GM10847 (cell line): ENCODE results near the gene PGAM5.

Source experiments
- POLR2A ChIP-seq: IDR thresholded peaks from 2 replicates; pipeline ENCODE4 v1.6.1; 2011; ENCODE audit not compliant: insufficient read length; ENCODE audit errors: extremely low read depth

PGAM5 gene

DNA sequence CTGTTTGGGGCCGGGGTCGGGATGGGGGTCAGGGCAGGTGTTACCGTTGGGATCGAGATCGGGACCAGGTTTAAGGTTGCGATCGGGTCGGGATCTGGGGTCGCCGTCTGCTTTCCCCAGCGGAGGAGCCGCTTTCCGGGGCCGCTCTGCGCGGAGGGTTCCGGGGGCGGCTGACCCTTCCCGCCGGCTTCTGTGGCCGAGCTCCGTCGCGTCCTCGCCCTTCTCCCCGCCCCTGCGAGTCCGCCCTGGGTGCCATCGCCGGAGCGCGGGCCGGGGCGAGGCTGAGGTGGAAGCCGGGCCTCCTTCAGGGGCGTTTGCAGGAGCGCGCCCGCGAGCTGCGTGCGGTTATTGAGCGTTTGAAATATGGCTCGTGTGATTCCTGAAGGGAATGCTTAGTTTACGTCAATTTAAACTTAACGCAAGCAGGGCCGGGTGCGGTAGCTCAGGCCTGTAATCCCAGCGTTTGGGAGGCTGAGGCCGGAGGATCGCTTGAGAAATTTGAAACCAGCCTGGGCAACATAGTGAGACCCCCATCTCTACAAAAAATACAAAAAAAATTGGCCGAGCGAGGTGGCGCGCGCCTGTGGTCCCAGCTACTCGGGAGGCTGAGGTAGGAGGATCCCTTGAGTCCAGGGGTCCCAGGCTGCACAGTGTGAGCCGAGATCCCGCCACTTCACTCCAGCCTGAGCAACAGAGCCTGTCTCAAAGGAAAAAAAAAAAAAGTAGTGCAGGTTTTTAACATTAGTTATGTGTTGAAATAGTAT is 620 bp downstream of the PGAM5 start:
- TF ChIP-seq POLR2A, result no peak

DNA sequence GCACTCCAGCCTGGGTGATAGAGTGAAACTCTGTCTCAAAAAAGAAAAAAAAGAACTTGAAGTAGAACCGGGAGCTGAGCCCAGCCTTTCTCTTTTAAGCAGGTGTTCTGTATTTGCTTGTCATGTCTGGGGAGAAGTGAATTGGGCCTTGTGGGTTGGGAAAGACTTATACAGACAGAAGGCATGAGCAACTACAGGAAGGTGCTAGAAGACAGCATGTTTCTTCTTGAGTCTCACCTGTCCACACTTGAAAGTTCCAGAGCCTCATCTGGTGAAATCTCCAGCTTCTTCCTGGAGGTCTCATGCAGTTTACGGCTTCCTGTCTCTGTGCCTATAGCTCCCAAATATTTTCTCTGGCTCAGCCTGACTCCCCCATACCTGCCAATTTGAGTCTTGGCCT is 2.5 kb downstream of the PGAM5 start:
- no peak for TF ChIP-seq POLR2A

DNA sequence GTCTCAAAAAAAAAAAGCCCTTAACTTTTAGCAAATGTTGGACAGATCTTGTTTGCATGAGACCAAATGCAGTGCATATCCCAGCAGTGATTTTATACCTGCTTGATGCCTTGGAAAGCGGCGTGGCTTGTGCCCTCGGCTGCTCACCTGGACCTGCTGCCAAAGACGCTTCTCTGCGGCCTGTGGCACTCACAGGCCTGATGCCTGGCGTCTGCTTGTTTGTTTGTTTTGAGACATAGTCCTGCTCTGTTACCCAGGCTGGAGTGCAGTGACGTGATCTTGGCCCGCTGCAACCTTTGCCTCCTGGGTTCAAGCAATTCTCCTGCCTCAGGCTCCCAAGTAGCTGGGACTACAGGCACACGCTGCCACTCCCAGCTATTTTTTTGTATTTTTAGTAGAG is 5.2 kb downstream of the PGAM5 start:
- no peak for TF ChIP-seq POLR2A

DNA sequence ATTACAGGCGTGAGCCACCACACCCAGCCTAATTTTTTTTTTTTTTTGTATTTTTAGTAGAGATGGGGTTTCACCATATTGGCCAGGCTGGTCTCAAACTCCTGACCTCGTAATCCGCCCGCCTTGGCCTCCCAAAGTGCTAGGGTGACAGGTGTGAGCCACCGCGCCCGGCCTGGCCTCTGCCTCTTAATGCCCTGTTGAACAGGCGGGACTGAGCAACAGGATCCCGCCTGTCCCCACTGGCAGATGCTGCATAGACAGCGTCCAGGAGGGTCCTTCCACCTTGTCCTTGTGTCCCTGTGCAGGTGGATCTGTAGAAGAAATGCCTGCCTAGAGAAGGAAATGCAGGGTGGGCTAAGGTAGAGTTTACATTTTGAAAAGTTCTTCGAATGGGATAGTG is 5.7 kb downstream of the PGAM5 start:
- TF ChIP-seq POLR2A, result no peak

DNA sequence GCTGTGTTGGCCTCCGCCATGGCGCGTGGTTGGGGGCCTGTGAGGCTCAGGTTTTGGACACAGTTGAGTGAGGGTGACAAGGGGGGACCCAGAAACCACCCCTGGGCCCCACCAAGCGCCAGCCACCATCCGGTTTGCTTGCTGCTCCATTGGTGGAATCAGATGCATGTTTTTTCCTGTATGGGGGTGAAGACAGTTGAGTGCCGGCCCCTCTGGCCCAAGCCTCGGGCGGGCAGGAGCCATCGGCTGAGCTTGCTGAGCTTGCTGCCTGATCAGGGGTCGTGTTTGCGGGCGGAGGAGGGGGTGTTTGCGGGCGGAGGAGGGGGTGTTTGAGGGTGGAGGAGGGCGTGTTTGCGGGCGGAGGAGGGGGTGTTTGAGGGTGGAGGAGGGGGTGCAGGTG is 6.4 kb downstream of the PGAM5 start:
- no peak for TF ChIP-seq POLR2A

DNA sequence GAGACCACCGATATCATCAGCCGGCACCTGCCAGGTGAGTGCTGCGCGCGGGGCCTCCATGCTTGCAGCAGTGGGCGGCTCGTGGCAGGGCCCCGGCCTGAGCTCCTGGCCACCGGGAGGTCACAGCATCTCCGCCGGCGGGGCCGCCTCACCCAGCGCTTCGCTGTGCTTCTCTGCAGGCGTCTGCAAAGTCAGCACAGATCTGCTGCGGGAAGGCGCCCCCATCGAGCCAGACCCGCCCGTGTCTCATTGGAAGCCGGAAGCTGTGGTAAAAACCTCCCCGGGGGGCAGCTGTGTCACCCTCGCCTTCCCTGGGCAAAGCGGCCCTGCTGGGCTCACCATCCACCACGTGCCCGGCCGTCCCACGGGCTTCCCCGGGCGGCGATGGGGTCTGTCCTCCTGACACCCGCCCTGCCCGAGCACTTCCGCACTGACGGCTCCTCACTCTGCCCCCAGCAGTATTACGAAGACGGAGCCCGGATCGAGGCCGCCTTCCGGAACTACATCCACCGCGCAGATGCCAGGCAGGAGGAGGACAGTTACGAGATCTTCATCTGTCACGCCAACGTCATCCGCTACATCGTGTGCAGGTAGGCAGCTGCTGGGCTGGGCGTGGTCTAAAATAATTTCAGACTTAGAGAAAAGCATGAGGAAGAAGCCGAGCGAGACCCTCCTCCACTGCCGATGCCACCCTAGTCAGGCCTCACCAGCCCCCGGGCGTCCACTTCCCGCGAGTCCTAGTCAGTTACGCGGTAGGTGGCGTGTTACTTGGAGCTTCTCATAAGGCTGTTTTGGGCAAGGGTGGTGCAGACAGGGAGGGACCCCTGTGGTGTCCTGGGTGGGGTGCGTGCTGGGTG is 7.1 kb downstream of the PGAM5 start:
- TF ChIP-seq POLR2A, result no peak

DNA sequence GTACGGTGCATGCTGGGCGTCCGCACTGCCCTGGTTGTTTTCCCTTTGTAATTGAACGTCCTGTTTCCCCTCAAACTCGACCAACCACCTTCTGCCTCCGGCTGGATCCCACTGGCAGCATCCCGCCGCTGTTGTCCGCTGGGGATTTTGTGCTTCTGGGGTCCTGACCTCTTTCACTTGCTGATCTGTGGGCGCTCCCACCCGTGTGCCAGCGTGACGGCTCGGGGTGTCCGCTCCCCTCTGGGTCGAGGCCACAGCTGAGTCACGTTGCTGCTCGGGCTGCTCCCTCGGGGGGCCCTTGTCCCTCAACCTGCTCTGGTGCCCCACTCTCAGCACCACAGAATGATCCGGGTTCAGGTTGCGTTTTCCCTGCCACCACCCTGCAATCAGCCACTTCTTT is 8.0 kb downstream of the PGAM5 start:
- TF ChIP-seq POLR2A, result no peak

DNA sequence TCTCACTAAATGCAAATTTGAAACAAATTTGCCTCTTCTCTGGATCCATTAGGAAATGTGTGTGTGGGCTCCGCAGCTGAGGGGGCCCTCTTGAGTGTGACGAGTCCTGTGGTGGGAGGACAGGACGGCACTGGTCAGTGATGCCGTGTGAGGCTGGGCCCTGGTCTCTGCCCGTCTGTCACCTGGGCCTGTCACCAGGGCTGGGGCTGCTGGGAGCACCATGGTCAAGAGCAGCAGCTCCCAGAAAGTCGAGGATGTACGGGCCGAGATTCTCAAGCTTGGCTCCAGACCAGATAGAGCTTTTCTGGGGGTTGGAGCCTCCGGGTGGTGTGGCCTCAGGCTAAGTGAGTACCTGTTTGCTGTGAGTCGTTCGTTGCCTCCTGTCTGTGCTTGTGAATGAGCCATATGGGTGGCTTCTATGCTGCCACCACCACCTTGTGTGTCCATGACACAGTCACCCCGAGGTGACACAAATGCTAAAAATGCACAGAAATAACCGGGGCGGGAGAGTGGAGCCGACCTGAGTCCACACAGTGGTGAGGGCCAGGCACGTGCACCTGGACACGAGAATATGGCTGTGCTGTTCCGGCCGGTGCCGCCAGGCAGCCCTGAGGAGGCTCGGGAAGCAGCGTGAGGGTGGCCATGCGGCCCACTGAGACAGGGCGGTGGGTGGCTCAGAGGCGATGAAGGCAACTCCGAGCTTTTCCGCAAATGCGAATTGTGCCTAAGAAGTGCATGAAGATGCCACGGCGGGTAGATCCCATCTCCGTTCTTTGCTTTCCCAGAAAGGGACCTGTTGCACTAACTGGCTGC is 8.7 kb downstream of the PGAM5 start:
- no peak for TF ChIP-seq POLR2A

DNA sequence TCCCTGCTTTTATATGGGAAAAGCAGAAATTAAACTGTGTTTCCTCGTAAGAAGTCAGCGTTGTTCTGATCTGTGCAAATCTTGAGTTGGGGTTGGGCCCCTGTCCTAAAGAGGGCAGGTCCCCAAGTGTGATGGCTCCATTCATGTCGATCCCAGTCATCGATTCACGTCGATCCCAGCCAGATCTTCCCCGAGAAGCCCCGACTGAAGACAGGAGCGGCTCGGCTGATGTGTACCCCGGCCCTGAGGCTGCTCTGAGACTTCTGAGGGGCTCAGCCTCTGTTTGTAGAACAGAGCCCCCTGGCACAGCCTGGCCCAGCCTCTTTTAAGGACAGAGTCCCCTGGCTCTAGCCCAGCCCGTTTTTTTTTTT is 9.3 kb downstream of the PGAM5 start:
- no peak for TF ChIP-seq POLR2A

DNA sequence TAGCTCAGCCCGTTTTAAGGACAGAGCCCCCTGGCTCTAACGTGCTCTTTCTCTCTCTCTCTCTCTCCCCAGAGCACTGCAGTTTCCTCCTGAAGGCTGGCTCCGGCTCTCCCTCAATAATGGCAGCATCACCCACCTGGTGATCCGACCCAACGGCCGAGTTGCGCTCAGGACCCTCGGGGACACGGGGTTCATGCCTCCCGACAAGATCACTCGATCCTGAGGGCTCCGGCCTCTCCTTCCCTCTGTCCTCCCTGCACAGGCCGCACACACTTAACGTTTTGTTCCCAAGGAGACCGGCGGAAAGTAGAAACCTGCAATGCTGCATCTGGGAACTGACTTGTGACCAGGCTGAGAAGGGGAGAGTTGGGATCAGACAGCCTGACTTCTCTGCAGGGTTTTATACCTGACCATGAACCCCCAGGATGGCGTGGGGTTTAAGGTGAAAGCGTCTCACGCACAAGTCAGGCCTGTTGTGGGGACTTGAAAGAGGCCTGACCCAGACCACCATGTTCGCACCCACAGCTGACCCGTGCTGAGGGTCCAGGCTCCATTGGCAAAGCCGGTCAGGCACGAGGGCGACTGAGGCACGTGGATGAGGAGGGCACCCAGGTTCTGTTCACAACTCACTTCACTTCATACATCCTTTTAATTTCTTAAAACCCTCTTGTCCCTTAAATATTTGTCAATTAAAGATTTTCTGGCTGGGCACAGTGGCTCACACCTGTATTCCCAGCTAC is 10.1 kb downstream of the PGAM5 start:
- TF ChIP-seq POLR2A, result no peak

DNA sequence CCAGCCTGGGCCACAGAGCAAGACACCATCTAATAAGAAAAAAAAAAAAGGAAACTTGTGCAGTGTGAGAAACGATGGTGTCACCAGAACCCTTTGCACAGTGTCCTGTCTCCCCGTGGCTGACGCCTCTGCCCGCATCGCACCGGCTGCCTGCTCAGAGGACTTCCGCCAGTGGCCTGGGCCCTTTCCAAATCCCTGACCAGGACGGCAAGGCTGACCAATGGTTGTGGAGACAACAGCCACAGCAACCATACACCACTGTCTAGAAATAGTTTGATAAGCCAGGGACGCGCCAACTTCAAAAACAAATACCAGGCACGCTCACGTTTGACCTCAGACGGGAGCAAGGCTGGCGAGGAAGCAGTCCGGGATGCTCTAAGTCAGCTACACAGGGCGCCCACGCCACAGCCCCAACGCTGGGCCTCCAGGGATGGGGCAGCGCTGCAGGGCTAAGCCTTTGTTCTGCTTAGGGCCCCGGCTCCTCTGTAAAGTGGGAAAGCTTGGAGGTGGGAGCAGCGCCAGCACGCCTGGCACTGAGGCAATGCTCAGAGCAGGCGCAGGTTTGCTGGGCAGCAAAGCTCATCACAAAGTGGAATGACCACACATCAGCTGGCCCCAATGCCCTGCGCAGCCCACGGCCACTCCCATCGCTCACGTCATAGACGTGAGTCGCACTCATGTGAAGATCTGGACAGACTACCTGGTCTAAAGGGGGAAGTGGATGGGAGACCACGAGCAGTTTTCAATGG is 12.5 kb downstream of the PGAM5 start:
- TF ChIP-seq POLR2A, result no peak

DNA sequence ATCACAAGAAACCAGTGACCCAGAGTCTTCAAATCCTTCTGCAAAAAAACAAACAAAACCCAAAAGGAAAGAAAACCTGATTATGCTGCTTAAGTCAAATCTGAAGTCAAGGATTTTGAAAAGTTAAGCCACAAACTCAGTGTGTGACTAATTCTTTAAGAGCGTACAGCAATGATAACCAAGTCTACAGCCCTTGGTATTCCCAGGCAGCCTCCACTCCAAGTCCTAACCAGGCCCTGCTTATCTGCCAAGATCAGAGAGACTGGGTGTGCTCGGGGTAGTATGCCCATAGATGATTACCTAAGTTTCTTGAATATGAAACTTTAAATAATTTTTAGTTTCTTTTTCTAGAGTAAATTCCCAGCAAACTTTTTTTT is 13.1 kb downstream of the PGAM5 start:
- TF ChIP-seq POLR2A, result no peak

DNA sequence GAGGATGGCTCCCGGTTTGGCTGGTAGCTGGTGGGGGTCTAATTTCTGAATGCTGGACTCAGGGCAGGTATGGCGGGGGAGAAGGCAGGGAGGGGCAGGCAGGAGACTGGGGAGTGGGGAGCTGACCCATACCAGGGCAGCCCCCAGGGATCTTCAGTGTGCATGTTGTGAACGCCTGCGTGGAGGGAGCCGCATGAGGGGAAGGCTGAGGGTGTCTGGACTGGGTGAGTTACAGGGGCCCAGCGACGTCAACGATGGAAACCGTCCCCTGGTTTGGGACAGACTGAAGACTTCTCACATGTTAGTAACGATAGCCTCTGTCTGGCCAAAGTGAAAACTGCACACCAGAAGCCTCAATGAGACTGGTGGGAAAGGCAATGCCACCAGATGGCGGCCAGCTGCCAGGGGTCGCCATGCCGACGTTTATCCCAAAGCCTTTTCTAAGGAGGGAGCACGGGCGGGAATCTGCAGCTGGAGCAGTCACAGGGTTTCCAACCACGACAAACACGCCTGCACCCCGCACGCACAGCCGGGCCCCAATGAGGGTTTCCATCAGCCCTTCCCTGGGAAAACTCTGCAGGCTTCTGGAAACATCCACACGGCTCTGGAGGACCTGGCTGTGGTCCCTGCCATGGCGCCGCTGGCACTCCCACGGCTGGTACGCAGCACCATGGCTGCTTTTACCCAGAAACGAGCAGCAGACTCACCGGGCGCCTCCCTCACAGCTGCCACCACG is 14.0 kb downstream of the PGAM5 start:
- no peak for TF ChIP-seq POLR2A

DNA sequence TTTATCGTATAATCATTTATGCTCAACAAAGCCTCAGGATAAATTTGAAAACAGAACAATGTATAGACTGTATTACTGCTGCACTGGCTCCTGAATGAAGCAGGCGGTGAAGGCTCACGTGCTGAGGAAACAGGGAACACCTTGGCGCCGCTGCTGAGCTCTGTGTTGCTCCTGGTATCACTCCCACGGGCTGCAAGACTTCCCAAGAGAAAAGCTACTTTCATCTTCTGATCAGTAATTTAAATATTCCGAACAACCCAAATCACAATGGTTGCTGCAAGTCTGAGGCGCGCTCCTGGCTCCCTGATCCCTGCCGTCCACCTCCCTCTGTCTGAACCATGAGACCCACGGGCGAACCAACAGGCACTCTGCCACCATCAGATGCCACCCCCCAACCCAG is 15.7 kb downstream of the PGAM5 start:
- no peak for TF ChIP-seq POLR2A

DNA sequence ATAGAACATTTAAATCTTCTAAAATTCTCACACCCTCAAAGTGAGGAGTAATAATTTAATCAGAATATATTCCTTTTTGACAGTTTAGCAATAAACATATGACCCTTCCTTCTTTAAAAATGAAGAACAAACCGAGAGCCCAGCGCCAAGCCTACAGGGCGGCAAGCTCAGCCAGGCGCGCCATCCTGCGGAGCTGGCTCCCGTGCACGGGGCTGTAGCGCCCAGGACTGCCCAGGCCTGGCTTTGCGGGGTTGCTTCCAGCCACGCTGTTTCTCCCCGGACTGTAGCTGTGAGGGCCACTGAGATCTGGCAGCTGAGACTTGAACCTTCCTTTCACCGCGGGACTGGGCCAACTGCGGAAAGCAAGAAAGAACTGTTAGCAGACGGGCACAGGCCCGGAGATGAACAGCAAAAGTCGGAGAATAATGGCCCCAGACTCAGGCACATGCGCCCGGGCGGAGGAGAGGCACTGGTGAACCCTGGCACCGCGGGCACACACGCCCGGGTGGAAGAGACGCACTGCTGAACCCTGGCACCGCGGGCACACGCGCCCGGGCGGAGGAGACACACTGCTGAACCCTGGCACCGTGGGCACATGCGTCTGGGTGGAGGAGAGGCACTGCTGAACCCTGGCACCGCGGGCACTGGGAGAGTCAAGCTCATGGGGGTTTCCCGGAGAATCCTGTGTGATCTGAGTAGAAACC is 16.6 kb downstream of the PGAM5 start:
- no peak for TF ChIP-seq POLR2A
